PC-9 (cell line): ENCODE results near the gene SLC17A7. TPM values are rescaled to one million over a fixed set of nuclear protein-coding genes. Genes with fewer than 3 reads are reported as not detected.

ENCODE experiments used
- BruUV-seq: library from RNA; stranded (reverse); fragments of 400-500 nt; replicated peaks from 2 replicates; lab custom pipeline; 2021; lab: Mats Ljungman, UMichigan
- CTCF ChIA-PET: fragments of 300-600 bp; sonication (Branson Sonifier 250); formaldehyde crosslinking; loops from one replicate; lab custom pipeline; 2022; ENCODE audit warnings: antibody characterized with exemption; lab: Charles Lee
- POLR2A ChIA-PET: fragments of 300-600 bp; sonication (Branson Sonifier 250); formaldehyde crosslinking; loops from one replicate; lab custom pipeline; 2022; ENCODE audit warnings: antibody characterized with exemption; ENCODE audit not compliant: unreplicated experiment; lab: Charles Lee
- DNase-seq, 2 experiments: peaks; one replicate each; pipeline versions ENCODE4 v3.0.0 to v3.0.0-alpha.2; 2015 to 2022; ENCODE audit warnings: mixed read lengths in 1 of 2
- H2AFZ ChIP-seq: fragments of 200-600 bp; sonication (generic); 2 replicates; pipeline ENCODE4 v1.8.1; 2017; ENCODE audit warnings: antibody characterized with exemption
- H3F3A ChIP-seq: fragments of 200-600 bp; sonication (generic); 2 replicates; pipeline ENCODE4 v1.8.1; 2017; ENCODE audit warnings: antibody characterized with exemption, mild to moderate bottlenecking, low read depth; ENCODE audit not compliant: insufficient read depth
- H3K27ac ChIP-seq: fragments of 200-600 bp; sonication (generic); 2 replicates; pipeline ENCODE4 v1.6.1; 2016; ENCODE audit warnings: mixed run types
- H3K27me3 ChIP-seq: fragments of 200-600 bp; sonication (generic); 2 replicates; pipeline ENCODE4 v1.6.1; 2016; ENCODE audit warnings: low read depth, mixed run types; ENCODE audit not compliant: insufficient read depth
- H3K36me3 ChIP-seq: fragments of 200-600 bp; sonication (generic); 2 replicates; pipeline ENCODE4 v1.6.1; 2016; ENCODE audit warnings: low read depth, mixed run types
- H3K4me1 ChIP-seq: fragments of 200-600 bp; sonication (generic); replicated peaks from 2 replicates; pipeline ENCODE4 v1.6.1; 2016; ENCODE audit warnings: mixed run types; ENCODE audit not compliant: insufficient read depth
- H3K4me2 ChIP-seq: fragments of 200-600 bp; sonication (generic); 2 replicates; pipeline ENCODE4 v1.6.1; 2017; ENCODE audit warnings: mixed run types
- H3K4me3 ChIP-seq: fragments of 200-600 bp; sonication (generic); 2 replicates; pipeline ENCODE4 v1.6.1; 2016; ENCODE audit warnings: mixed run types
- H3K79me2 ChIP-seq: fragments of 200-600 bp; sonication (generic); 2 replicates; pipeline ENCODE4 v1.6.1; 2017; ENCODE audit warnings: low read depth, mixed run types
- H3K9me2 ChIP-seq: fragments of 200-600 bp; sonication (generic); 2 replicates; pipeline ENCODE4 v1.8.1; 2017; ENCODE audit warnings: mild to moderate bottlenecking; ENCODE audit not compliant: insufficient read depth
- H3K9me3 ChIP-seq: fragments of 200-600 bp; sonication (generic); 2 replicates; pipeline ENCODE4 v1.8.1; 2016; ENCODE audit warnings: low read depth; ENCODE audit not compliant: insufficient read depth
- H4K20me1 ChIP-seq: fragments of 200-600 bp; sonication (generic); 2 replicates; pipeline ENCODE4 v1.8.1; 2017; ENCODE audit not compliant: insufficient read depth
- CTCF ChIP-seq: fragments of 200-600 bp; sonication (generic); conservative IDR thresholded peaks from 2 replicates; pipeline ENCODE4 v1.6.1; 2017; ENCODE audit warnings: mixed run types, antibody characterized with exemption, mild to moderate bottlenecking, moderate library complexity
- EZH2 ChIP-seq: fragments of 200-600 bp; sonication (generic); IDR thresholded peaks from 2 replicates; pipeline ENCODE4 v1.8.0; 2017; ENCODE audit warnings: antibody characterized with exemption, low read depth
- intact Hi-C: fragments of 100-400 bp; cut with micrococcal nuclease; formaldehyde crosslinking; loops from one replicate; pipeline ENCODE4 v1.10.0; 2022; ENCODE audit not compliant: unreplicated experiment
- total RNA-seq: library from RNA; stranded (reverse); gene quantifications from 2 replicates; pipeline ENCODE4 v1.2.3, GENCODE V29; 2021

SLC17A7 gene
- total RNA-seq, 1 experiment from 2014 or later = 0.68 TPM

DNA sequence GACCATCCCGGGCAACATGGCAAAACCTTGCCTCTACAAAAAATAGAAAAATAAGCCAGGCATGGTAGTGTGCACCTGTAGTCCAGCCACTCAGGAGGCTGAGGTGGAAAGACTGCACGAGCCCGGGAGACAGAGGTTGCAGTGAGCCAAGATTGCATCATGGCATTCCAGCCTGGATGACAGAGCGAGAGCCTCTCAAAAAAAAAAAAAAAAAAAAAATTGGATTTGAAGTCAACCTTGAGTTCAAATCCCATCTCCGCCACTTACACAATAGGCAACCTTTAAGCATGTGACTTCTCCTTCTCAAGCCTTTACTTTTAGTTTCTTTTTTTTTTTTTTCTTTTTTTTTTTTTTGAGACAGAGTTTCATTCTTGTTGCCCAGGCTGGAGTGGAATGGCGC is 41.3 kb downstream of the SLC17A7 start:
- CTCF ChIA-PET = no interaction called here
- Histone ChIP-seq H3K27me3 (no peaks in the 10 kb centered on the region), H3K4me3 (no peak overlapping the region), H2AFZ (no peak overlapping the region), H3K9me3 (no peaks in the 10 kb centered on the region), H3K4me1 (peaks cover 9% of the 10 kb centered on the region), H4K20me1 (no peaks in the 10 kb centered on the region), H3K9me2 (no peaks in the 10 kb centered on the region), H3F3A (peaks cover 12% of the 10 kb centered on the region), H3K4me2 (no peak overlapping the region), H3K36me3 (no peaks in the 10 kb centered on the region), H3K79me2 (no peaks in the 10 kb centered on the region), H3K27ac (no peak overlapping the region)
- BruUV-seq = no TSS peak
- POLR2A ChIA-PET = no interaction called here
- DNase-seq = no peak
- TF ChIP-seq CTCF = no peak
- TF ChIP-seq EZH2 = no peak
- intact Hi-C loops = no loop called here

DNA sequence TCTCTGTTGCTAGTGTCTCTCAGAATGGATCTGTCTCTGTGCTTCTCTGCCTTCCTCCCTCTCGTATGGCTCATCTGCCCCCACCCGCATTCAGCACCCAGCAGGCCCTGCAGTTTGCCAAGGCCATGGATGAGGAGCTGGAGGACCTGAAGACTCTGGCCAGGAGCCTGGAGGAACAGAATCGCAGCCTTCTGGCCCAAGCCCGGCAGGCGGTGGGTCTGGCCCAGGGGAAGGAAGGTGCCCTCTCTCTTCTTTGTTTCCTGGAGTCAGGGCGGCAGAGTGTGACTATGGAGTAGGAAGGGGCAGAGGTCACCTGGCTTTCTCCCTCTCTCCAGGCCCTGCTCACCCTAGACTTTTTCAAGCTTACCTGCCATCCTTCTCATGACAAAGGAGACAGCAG is 42.4 kb downstream of the SLC17A7 start:
- peaks cover 8% of the 10 kb centered on the region for H3K4me1 ChIP-seq
- H4K20me1 ChIP-seq = no peaks in the 10 kb centered on the region
- peaks cover 4% of the 10 kb centered on the region; the same call in 1 of the 2 replicates for H3K27me3 ChIP-seq
- peaks cover 7% of the 10 kb centered on the region for H3F3A ChIP-seq
- TF ChIP-seq EZH2 = no peak
- TF ChIP-seq CTCF = no peak
- CTCF ChIA-PET = no interaction called here
- BruUV-seq = no TSS peak
- H3K36me3 ChIP-seq = no peaks in the 10 kb centered on the region
- POLR2A ChIA-PET = interaction anchor here (0.6 kb wide), 2 partner anchors 44 to 368 kb away, joined by 7 to 12 read pairs; no protein-coding TSS in a partner anchor
- intact Hi-C loops = no loop called here
- DNase-seq = no peak
- H3K4me2 ChIP-seq = no peak overlapping the region
- no peak overlapping the region for H3K27ac ChIP-seq
- H3K4me3 ChIP-seq = no peak overlapping the region
- H3K9me3 ChIP-seq = no peaks in the 10 kb centered on the region
- H3K79me2 ChIP-seq = no peaks in the 10 kb centered on the region
- no peak overlapping the region for H2AFZ ChIP-seq
- H3K9me2 ChIP-seq = no peaks in the 10 kb centered on the region

DNA sequence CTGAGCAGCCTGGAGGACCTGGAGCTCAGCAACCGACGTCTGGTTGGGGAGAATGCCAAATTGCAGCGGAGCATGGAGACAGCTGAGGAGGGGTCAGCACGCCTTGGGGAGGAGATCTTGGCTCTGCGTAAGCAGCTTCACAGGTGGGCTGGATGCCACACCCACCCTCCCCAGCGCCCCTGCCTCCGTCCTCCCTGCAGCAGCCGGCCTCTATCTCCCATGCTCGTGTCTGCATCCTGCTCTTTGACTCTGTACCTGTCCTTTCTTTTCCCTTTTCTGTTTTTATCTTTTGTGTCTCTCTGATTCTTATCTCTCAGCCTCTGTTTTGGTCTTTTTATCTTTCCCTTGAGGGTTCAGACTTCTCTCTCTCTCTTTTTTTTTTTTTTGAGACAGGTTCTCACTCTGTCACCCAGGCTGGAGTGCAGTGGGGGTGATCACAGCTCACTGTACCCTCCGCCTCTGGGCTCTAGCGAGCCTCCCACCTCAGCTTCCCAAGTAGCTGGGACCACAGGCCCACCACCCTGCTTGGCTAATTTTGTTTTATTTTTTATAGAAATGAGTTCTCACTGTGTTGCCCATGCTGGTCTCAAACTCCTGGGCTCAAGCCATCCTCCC is 43.2 kb downstream of the SLC17A7 start:
- CTCF ChIA-PET = no interaction called here
- Histone ChIP-seq H3K79me2 (no peaks in the 10 kb centered on the region), H3K4me2 (no peak overlapping the region), H3K36me3 (no peaks in the 10 kb centered on the region), H4K20me1 (no peaks in the 10 kb centered on the region), H3K4me3 (no peak overlapping the region), H3K9me2 (no peaks in the 10 kb centered on the region), H3K4me1 (no peaks in the 10 kb centered on the region; the same call in 1 of the 2 replicates), H3F3A (no peaks in the 10 kb centered on the region; the same call in 1 of the 2 replicates), H2AFZ (no peak overlapping the region), H3K27me3 (peaks cover 6% of the 10 kb centered on the region; the same call in 1 of the 2 replicates), H3K9me3 (no peaks in the 10 kb centered on the region), H3K27ac (no peak overlapping the region)
- BruUV-seq = no TSS peak
- POLR2A ChIA-PET = interaction anchor here (0.6 kb wide), 2 partner anchors 45 to 369 kb away, joined by 7 to 12 read pairs; no protein-coding TSS in a partner anchor
- DNase-seq = no peak
- TF ChIP-seq EZH2 (no peak), CTCF (no peak)
- intact Hi-C loops = no loop called here
